DND-41 (cell line): ENCODE results near the gene CYB5A.
"Not testable (repeated sequence)": the region's sequence is repeated elsewhere in the genome, so short reads cannot be mapped to it uniquely, and the experiment has no call there.

ENCODE experiments used
- ATAC-seq: fragments of 200-7000 bp; cut with Tn5 transposase; 3 replicates; pipeline ENCODE4 v1.9.1; 2021; ENCODE audit warnings: low read depth; ENCODE audit not compliant: insufficient read depth
- DNase-seq: peaks from one replicate; pipeline ENCODE4 v3.0.0-alpha.2; 2020
- H2AFZ ChIP-seq: 2 replicates; pipeline ENCODE4 v1.6.0; 2012; ENCODE audit warnings: low read depth, low read length
- H3K27ac ChIP-seq: 2 replicates; pipeline ENCODE4 v1.5.1; 2012; ENCODE audit warnings: low read length, inconsistent platforms
- H3K27me3 ChIP-seq: fragments of 200-600 bp; sonication (generic); 2 replicates; pipeline ENCODE4 v1.6.0; 2012; ENCODE audit warnings: low read length, mild to moderate bottlenecking, inconsistent platforms; ENCODE audit not compliant: insufficient read depth, poor library complexity
- H3K36me3 ChIP-seq: 2 replicates; pipeline ENCODE4 v1.5.1; 2012; ENCODE audit warnings: low read length, inconsistent platforms; ENCODE audit not compliant: insufficient read depth
- H3K4me1 ChIP-seq: 2 replicates; pipeline ENCODE4 v1.5.1; 2012; ENCODE audit warnings: mild to moderate bottlenecking, low read length; ENCODE audit not compliant: insufficient read depth
- H3K4me2 ChIP-seq: 2 replicates; pipeline ENCODE4 v1.6.0; 2012; ENCODE audit warnings: mild to moderate bottlenecking, moderate library complexity, low read length, inconsistent platforms; ENCODE audit not compliant: insufficient read depth
- H3K4me3 ChIP-seq, 2 experiments: fragments of 200-600 bp in 1 of 2; shearing (Covaris generic) in 1 of 2; 2 replicates each; pipeline ENCODE4 v1.5.1; 2012 to 2016; ENCODE audit warnings: inconsistent platforms in 2 of 2, low read length in 2 of 2, mild to moderate bottlenecking in 2 of 2, low read depth in 1 of 2, moderate library complexity in 1 of 2
- H3K79me2 ChIP-seq: 2 replicates; pipeline ENCODE4 v1.6.0; 2012; ENCODE audit warnings: low read length, inconsistent platforms; ENCODE audit not compliant: insufficient read depth
- H3K9ac ChIP-seq: 2 replicates; pipeline ENCODE4 v1.6.0; 2012; ENCODE audit warnings: low read depth, mild to moderate bottlenecking, inconsistent platforms, low read length, moderate library complexity
- H3K9me3 ChIP-seq: 2 replicates; pipeline ENCODE4 v1.5.1; 2012; ENCODE audit warnings: low read length, moderate library complexity, mild to moderate bottlenecking, inconsistent platforms; ENCODE audit not compliant: insufficient read depth, severe bottlenecking
- H4K20me1 ChIP-seq: 2 replicates; pipeline ENCODE4 v1.6.0; 2012; ENCODE audit warnings: low read length; ENCODE audit not compliant: insufficient read depth
- EZH2 ChIP-seq: IDR thresholded peaks from 3 replicates; pipeline ENCODE4 v1.6.1; 2012; ENCODE audit warnings: borderline replicate concordance, low read depth, mild to moderate bottlenecking, moderate library complexity, low read length, inconsistent platforms; ENCODE audit not compliant: severe bottlenecking
- TF ChIP-seq, protein P1 (sequence below): IDR thresholded peaks from 2 replicates; pipeline ENCODE4 v1.5.1; 2012; ENCODE audit warnings: borderline replicate concordance, low read length, moderate library complexity, mild to moderate bottlenecking; ENCODE audit not compliant: poor library complexity, severe bottlenecking; ENCODE audit errors: extremely low read depth

The CYB5A gene

DNA sequence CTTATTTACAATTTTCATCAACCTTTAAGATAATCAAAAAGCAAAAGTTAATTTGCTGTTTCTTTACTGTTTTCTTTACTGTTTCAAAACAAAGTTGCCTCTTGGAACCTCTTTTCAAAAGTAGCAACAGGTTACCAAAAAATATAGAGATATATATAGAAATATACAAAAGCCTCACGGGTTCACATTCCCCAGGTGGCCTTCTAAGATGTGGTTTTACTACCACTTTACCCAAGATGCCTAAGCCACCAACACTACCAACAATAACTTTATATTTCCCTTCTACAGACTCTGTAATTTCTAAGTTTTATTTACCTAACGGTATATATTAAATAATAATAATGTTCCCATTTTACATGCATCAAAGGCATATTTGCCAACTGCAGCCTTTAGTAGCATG, 4.9 kb downstream of the CYB5A start:
- Histone ChIP-seq H3K9ac (no peak overlapping the region), H3K27ac (no peak overlapping the region), H3K4me3 (no peak overlapping the region), H2AFZ (no peak overlapping the region), H3K4me2 (no peak overlapping the region), H3K27me3 (peaks cover 13% of the 10 kb centered on the region), H3K36me3 (no peaks in the 10 kb centered on the region), H3K9me3 (no peaks in the 10 kb centered on the region), H4K20me1 (peaks cover 6% of the 10 kb centered on the region; the same call in 1 of the 2 replicates), H3K4me1 (peaks cover 15% of the 10 kb centered on the region), H3K79me2 (peaks cover 17% of the 10 kb centered on the region)
- TF ChIP-seq, protein P1, sequence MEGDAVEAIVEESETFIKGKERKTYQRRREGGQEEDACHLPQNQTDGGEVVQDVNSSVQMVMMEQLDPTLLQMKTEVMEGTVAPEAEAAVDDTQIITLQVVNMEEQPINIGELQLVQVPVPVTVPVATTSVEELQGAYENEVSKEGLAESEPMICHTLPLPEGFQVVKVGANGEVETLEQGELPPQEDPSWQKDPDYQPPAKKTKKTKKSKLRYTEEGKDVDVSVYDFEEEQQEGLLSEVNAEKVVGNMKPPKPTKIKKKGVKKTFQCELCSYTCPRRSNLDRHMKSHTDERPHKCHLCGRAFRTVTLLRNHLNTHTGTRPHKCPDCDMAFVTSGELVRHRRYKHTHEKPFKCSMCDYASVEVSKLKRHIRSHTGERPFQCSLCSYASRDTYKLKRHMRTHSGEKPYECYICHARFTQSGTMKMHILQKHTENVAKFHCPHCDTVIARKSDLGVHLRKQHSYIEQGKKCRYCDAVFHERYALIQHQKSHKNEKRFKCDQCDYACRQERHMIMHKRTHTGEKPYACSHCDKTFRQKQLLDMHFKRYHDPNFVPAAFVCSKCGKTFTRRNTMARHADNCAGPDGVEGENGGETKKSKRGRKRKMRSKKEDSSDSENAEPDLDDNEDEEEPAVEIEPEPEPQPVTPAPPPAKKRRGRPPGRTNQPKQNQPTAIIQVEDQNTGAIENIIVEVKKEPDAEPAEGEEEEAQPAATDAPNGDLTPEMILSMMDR, result no peak
- no peak for TF ChIP-seq EZH2
- ATAC-seq (no peak), DNase-seq (no peak)

DNA sequence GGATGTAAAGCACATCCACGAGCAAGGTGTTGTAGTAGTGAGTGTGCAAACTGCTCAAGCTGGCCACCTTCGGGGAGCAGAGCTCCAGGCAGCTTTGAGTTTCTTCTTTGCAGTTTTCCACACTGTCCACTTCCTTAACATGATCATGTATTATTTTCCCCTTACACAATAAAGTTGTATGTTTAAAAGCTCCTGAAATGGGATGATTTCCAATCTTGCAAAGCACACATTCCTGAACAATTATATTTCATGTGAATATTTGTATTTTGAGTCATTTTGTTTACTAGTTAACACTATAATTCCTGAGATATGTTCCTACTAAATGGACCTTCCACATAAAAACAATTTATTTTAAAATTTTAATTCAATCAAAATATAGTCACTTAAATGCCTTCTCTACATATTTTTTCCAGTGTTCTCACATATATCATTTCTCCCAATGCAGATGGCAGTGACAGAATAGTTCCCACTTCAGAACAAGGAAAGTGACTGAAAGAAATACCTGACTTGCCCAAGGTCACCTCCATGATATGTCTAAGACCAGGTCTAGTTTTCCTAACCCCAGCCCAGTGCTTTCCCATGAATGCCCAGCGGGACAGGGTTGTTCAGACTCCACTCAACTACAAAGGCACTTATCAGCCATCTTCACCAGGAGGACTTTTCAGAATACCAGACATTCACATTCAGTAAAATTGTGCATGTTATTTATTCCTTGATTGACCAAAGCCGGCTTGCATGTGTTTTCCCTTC, 5.5 kb downstream of the CYB5A start:
- no peak for ATAC-seq
- Histone ChIP-seq H3K4me1 (peaks cover 12% of the 10 kb centered on the region), H3K4me2 (no peak overlapping the region)

DNA sequence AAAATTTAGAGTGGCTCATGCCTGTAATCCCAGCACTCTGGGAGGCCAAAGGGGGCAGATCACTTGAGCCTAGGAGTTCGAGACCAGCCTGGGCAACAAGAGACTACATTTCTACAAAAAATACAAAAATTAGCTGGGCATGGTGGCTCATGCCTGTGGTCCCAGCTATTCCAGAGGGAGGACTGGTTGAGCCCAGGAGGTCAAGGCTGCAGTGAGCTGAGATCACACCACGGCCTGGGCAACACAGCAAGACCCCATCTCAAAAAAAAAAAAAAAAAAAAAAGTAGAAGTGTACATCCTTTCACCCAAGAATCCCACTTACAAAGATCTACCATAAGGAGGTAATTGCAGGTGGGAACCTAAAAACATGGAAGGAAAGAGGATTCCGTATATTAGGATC, 6.2 kb downstream of the CYB5A start:
- not testable (repeated sequence) for H3K4me1 ChIP-seq, H3K4me2 ChIP-seq

More for the DNA sequence above, 5.5 kb downstream of the CYB5A start:
- H3K79me2 ChIP-seq, result peaks cover 13% of the 10 kb centered on the region
- H4K20me1 ChIP-seq, result peaks cover 12% of the 10 kb centered on the region; the same call in 1 of the 2 replicates
- H3K9ac ChIP-seq, result no peak overlapping the region
- peaks cover 13% of the 10 kb centered on the region for H3K27me3 ChIP-seq
- no peak overlapping the region for H3K4me3 ChIP-seq
- no peak for DNase-seq
- no peaks in the 10 kb centered on the region for H3K36me3 ChIP-seq
- H2AFZ ChIP-seq, result no peak overlapping the region
- TF ChIP-seq, protein P1, result no peak
- no peak for TF ChIP-seq EZH2
- H3K9me3 ChIP-seq, result no peaks in the 10 kb centered on the region
- no peak overlapping the region for H3K27ac ChIP-seq

DNA sequence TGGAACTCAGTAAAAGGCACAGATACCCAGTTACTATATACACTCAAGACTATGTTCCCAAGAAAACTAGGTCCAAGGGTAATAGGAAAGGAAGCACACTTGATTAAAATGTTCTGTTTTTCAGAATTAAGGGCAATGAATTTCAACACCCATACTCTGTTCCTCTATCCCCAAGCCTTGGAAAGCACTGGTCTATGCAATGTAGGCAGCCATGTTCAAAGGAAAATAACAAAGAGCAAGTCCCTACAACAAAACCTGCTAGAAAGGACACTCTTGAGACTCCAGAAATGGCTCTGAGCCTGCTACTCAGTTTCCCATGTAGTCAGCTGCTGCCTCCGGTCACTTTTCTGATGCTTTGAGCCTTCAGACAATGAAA, 6.8 kb downstream of the CYB5A start:
- Histone ChIP-seq H3K4me2 (no peak overlapping the region), H3K79me2 (peaks cover 7% of the 10 kb centered on the region; the same call in 1 of the 2 replicates), H3K36me3 (no peaks in the 10 kb centered on the region), H3K9me3 (no peaks in the 10 kb centered on the region), H4K20me1 (peaks cover 17% of the 10 kb centered on the region; the same call in 1 of the 2 replicates), H3K4me3 (no peak overlapping the region), H3K9ac (no peak overlapping the region), H2AFZ (no peak overlapping the region), H3K27ac (no peak overlapping the region), H3K27me3 (peaks cover 13% of the 10 kb centered on the region), H3K4me1 (peaks cover 4% of the 10 kb centered on the region; the same call in 1 of the 2 replicates)
- TF ChIP-seq EZH2, result no peak
- TF ChIP-seq, protein P1, result no peak
- ATAC-seq (no peak), DNase-seq (no peak)

More for the DNA sequence above, 6.2 kb downstream of the CYB5A start:
- not testable (repeated sequence) for H2AFZ ChIP-seq, ATAC-seq, H3K9ac ChIP-seq, H3K36me3 ChIP-seq, H3K9me3 ChIP-seq, H3K4me3 ChIP-seq, DNase-seq, H3K27ac ChIP-seq, H3K79me2 ChIP-seq
- Histone ChIP-seq H4K20me1 (peaks cover 17% of the 10 kb centered on the region; the same call in 1 of the 2 replicates), H3K27me3 (peaks cover 13% of the 10 kb centered on the region)
